Transverse colon (tissue), 3 donors: ENCODE measurements around the gene TEX30.

Experiments
- EP300 ChIP-seq: sonication (generic); formaldehyde crosslinking; IDR thresholded peaks from one replicate; pipeline ENCODE4 v1.6.1; 2017; ENCODE audit warnings: antibody characterized with exemption, low read depth
- POLR2A ChIP-seq: fragments of 450-650 bp; IDR thresholded peaks from one replicate; pipeline ENCODE4 v1.6.1; 2016; ENCODE audit warnings: antibody characterized with exemption, mild to moderate bottlenecking, moderate library complexity
- POLR2AphosphoS5 ChIP-seq, 3 donors: sonication (generic); formaldehyde crosslinking; IDR thresholded peaks; one replicate each; pipeline ENCODE4 v1.6.1; 2016; ENCODE audit warnings: antibody characterized with exemption in 3 of 3

- TF ChIP-seq EP300, result no peak
- TF ChIP-seq POLR2A, result no peak
- no peak for TF ChIP-seq POLR2AphosphoS5 (IDR thresholded peaks at IDR 0.05)
Observed at GRCh38 chr13:102751886-102752285, 21.7 kb downstream of the TEX30 start.
